MG63 (cell line): ENCODE data around the gene PUSL1. TPM values are rescaled to one million over a fixed set of nuclear protein-coding genes. Genes with fewer than 3 reads are reported as not detected.

Source experiments
- DNase-seq: peaks from one replicate; pipeline ENCODE4 v3.0.0-alpha.2; 2020
- H3K27me3 ChIP-seq: fragments of 250-450 bp; sonication (Bioruptor Pico); 2 replicates; pipeline ENCODE4 v1.5.1; 2020; ENCODE audit warnings: mild to moderate bottlenecking, moderate library complexity
- H3K36me3 ChIP-seq: fragments of 250-450 bp; sonication (Bioruptor Pico); 2 replicates; pipeline ENCODE4 v1.5.1; 2020; ENCODE audit warnings: mild to moderate bottlenecking, moderate library complexity
- H3K4me3 ChIP-seq: fragments of 250-450 bp; sonication (Bioruptor Pico); 2 replicates; pipeline ENCODE4 v1.5.1; 2020; ENCODE audit warnings: mild to moderate bottlenecking, moderate library complexity
- H3K9me3 ChIP-seq: fragments of 250-450 bp; sonication (Bioruptor Pico); 2 replicates; pipeline ENCODE4 v1.5.1; 2020; ENCODE audit warnings: mild to moderate bottlenecking, moderate library complexity
- total RNA-seq: library from RNA; depleted of rRNA; stranded (reverse); fragments of >200 nt; shearing (Covaris generic); gene quantifications from 2 replicates; pipeline ENCODE4 v1.2.3, GENCODE V29; 2014; ENCODE audit warnings: low replicate concordance

The PUSL1 gene
- total RNA-seq, 1 experiment from 2014 or later, result 46.7 TPM

DNA sequence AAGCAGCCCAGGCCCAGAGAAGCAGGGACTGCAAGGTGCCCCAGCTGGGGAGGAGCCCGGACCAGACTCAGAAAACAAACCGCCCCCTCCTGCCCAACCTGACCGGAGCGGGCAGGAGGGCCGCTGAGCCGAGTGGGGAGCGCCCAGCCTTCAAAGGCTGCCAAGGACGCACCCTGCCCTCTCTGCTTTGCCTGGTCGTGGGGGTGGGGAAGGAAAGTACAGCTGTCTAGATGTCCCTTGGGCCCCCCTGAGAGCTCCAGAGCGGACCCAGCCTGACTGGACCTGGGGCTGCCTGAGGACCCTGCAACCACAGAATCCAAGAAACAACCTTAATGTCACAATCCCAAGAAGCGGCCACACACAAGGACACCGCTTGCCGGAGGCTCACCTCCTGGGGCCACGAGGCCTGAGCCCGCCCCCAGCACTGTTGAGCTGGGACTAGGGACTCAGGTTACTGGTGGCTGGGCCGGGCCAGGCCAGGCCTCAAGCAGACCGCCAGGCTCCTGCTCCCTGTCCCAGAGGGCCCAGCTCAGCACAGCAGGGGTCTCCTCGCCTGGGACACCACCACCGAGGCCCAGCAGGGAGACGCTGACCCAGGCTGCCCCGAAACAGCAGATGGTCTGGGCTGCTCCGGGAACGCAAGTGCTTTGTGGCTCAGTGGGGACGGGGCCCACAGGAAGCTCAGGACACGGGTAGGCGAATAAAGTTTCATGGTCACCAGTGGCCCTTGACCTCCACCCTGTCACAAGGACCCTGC is 39.4 kb downstream of the PUSL1 start:
- peak; percentile 61 for DNase-seq
- Histone ChIP-seq H3K9me3 (no peaks in the 10 kb centered on the region), H3K27me3 (no peaks in the 10 kb centered on the region), H3K36me3 (peaks cover 30% of the 10 kb centered on the region), H3K4me3 (peak overlapping the region; percentile 66)

DNA sequence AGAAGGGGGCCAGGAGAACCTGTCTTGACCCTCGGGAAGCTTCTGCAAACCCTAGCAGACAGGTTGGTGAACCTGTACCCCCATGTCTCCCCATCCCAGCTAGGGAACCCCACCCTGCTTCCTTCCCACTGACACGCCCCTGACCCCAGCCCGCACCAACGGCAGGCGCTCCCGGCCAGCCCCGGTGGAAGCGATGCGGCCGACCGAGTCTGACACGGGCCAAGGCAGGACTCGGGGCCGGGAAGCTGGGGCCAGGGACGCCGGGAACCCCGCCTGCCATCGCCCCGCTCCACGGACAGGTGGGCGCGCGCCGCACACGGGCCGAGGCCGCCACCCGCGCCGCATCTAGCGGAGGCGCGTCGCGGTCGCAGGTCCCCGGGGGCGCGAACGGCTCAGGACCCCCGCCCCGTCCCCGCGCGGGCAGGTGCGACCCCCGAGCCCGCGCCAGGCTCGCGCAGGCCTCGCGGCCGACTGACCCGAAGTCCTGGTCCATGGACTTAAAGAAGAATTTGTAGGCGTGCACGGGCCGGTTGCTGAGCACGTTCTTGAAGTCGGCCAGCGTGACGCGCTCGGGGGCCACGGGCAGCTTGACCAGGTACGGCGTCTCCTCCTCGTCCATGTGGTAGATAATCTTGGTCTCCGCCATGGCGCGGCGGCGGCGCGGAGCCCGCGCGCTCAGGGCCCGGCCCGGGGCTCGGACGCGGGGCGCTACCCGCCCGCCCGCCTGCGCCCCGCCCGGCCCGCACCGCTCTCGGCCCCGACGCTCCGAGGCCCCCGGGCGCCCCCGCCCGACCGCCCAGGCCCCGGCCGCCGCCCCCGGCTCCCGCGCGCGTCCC is 40.2 kb downstream of the PUSL1 start:
- H3K4me3 ChIP-seq, result peak overlapping the region; percentile 66
- no peaks in the 10 kb centered on the region for H3K9me3 ChIP-seq
- no peaks in the 10 kb centered on the region for H3K27me3 ChIP-seq
- DNase-seq, result no peak
- H3K36me3 ChIP-seq, result peaks cover 37% of the 10 kb centered on the region

DNA sequence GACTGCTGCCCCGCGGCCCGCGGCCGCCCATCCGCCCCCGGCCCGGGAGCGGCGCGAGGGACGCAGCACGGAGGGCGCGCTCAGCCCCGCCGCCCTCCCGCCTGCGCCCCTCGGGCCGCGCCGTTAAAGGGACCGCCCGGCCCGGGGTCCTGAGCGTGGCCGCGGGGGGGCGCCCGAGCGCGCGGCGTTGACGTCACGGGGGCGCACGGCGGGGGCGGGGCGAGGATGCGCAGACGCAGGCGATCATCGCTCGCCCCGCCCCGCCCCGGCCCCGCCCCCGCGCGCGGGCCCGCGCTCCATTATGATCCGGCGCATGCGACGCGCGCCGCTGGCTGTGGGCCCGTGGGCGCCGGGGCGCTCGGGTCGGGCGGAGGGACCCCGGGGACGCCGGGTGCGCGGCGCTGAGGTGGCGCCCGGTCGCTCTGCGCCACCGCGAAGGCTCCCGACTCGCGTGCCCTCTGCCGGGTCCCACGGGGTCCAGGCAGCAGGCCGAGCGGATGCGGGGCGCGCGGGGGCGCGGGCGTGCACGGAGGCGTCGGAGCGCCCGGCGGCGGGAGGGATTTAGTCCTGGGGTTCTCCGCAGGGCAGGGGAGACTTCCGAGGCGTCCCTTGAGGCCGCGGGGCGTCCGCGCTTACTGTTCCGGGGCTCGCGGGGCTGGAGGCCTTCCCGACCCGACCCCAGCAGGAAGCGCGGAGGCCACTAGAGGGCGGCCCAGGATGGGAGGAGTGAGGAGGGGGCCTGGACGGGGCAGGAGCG is 41.0 kb downstream of the PUSL1 start, which contains the start of gene DVL1:
DVL1 (minus strand) TSS at position 163 of the 757 bp plus-strand sequence. CDS start 353 bp downstream, outside the sequence.
- Histone ChIP-seq H3K36me3 (peaks cover 43% of the 10 kb centered on the region), H3K27me3 (no peaks in the 10 kb centered on the region), H3K4me3 (peak within 1 kb of the TSS; percentile 66), H3K9me3 (no peaks in the 10 kb centered on the region)
- peak; percentile 74 for DNase-seq

DNA sequence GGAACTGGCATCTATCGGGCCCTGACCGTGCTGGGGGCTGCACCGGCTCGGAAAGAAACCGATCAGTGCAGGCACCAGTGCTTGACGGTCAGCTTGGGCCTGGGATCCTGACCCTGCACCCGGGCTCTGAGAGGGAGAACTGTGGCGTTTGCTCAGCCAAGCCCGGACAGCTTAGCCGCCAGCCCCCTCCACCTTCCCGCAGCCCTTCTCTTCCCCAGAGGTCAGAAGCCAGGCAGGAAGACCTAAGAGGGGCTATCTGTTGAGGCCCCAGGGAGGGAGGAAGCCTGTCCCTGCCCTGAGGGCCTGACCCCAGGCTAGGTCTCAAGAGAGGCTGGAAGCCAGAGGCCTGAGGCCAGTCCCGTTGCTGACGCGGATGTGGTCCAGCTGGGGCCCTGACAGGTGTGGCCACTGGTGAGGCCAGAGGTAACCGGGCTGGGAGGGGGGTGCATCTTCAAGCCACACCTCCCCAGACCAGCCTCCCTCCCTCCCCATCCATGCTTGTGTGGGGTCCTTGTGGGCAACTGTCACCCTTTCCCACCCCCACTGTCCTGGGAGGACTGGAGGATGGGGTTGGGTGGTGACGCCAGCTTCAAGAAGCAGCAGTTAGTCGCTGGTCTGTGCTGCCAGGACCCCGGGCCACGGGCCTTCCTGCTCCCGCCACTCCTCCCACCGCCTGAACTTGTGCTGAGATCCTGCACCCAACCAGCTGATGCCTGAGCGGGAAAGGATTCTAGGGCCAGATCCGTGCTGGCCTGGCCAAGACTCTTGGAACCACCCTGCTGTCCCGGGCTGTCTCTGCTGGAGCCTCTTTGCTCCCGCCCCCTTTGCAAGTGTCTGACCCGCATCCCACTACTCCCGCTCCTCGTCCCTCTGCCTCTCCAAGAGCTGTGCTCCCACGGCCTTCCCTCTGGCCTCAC is 43.4 kb downstream of the PUSL1 start:
- peak; percentile 76 for DNase-seq

DNA sequence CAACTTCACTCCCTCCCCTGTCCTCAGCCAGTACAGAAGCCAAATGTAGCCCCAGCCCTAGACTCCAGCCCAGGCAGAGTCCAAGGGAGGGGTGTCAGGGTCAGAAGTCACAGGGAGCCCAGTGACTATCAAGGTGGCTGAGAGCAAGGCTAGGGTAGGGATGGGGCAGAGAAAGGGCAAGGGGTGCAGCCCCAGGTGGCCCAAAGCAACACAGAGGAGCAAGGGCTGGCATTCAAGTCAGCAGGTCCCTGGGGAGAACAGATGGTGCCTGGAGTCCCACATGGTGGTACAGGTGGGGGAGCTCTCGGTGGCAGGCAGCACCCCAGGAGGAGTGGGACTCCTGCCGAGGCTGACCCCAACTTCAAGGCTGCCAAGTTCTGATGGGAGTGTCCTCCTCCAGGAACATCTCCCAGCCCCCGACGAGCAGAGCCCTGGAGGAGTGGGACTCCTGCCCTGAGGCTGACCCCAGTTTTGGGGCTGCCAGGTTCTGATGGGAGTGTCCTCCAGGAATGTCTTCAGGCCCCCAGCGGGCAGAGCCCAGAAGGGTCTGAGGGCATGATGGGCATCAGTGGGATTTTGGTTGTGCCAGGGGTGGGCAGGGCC is 44.5 kb downstream of the PUSL1 start:
- Histone ChIP-seq H3K4me3 (no peak overlapping the region), H3K27me3 (no peaks in the 10 kb centered on the region), H3K36me3 (peaks cover 35% of the 10 kb centered on the region), H3K9me3 (no peaks in the 10 kb centered on the region)
- no peak for DNase-seq

More for the DNA sequence above, 43.4 kb downstream of the PUSL1 start:
- Histone ChIP-seq H3K9me3 (no peaks in the 10 kb centered on the region), H3K36me3 (peaks cover 32% of the 10 kb centered on the region), H3K27me3 (no peaks in the 10 kb centered on the region), H3K4me3 (peak overlapping the region; percentile 10)

DNA sequence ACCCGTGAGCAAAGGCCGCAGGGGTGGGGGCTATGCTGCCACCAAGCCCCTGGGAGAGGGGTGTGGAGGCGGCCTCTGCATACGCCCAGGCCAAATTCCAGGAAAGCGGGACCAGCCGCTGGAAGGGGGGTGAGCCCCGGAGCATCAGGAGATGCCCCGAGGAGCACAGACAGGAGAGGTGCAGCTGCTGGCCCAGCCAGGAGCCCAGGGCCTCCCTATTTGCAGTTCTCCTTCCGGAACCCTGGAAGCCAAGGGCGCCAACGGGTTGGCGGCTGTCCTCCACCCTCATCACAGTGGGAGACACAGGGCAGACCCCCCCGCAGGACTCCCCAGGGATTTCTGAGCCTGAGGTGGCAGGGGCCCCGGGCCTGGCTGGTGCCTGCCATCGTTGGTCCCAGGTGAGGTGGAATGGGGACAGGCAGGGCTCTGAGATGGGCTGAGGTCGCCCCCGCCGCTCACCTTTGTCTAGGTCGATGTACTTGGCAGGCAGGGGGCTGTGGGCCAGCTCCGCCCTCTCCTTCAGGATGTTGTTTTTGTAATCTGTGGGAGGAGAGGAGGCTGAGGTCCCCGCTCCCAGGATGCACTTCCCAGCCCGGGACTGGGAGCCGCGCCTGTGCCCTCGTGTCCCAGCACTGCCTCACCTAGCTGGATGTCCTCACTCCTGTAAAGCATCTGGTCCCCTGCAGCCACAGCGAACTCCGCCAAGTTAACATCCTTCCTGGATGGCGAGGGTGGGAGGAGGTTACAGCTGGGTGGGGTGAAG is 45.2 kb downstream of the PUSL1 start:
- H3K27me3 ChIP-seq, result no peaks in the 10 kb centered on the region
- H3K36me3 ChIP-seq, result peaks cover 32% of the 10 kb centered on the region
- no peak overlapping the region for H3K4me3 ChIP-seq
- no peaks in the 10 kb centered on the region for H3K9me3 ChIP-seq
- no peak for DNase-seq

DNA sequence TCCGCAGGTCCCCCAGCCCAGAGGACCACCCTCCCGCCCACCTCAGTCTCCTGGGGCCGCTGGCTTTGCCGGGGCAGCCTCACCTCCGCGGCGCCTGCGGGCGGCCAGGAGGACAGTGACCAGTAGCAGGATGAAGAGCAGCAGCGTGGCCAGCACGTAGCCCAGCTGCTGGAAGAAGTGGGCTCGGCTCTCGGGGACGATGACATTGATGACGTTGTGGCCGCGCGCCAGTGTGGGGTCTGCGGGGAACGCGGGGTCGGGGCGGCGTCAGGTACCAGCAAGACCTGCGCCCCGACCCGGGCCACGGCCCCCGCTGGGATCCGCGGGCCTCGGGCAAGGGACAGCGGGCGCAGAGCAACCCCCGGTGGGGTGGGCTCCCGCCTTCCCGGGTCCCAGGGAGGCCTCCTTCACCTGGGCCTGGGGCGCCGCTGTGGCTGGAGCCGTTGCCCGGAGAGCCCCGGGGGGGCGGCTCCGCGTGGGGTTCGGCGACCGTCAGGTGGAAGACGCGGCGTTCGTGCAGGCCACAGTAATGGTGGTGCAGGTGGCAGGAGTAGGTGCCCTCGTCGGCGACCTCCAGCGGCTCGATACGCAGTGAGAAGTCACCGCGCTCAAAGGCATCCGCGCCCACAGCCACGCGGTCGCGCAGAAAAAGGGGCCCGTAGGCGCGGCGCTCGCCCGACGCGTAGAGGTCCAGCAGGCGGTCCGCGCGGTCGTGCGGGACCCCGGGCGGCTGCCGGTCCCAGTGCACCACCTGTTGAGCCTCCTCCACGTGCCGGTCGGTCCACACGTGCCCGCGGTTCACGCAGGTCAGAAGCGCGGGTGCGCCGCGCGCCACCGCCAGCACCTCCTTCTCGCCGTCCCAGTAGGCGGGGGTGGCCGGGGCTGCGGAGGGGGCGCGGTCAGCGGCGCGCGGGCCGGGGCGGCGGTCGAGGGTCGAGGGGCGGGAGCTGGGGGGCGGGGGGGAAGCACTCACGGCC is 46.2 kb downstream of the PUSL1 start:
- DNase-seq, result no peak
- peaks cover 32% of the 10 kb centered on the region for H3K36me3 ChIP-seq

DNA sequence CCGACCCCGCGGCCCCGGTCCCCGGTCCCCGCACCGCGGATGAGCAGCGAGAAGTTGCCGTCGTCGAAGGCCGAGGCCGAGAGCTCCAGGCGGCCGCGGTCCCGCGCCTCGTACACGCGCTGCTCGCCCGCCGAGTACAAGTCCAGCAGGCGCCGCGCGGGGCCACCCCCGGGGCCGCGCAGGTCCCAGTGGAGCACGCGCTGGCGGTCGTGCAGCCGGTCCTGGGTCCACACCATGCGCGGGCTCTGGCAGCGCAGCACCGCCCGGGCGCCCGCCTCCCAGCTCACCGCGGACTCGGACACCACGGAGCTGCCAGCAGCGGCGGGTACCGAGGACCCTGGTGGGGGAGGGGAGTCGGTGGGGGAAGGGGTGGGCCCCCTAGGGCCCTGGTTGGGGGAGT is 47.0 kb downstream of the PUSL1 start:
- H3K27me3 ChIP-seq, result no peaks in the 10 kb centered on the region
- no peaks in the 10 kb centered on the region for H3K9me3 ChIP-seq
- DNase-seq, result peak; percentile 58
- peaks cover 32% of the 10 kb centered on the region for H3K36me3 ChIP-seq
- H3K4me3 ChIP-seq, result peak overlapping the region; percentile 24; the same call in 1 of the 2 replicates

More for the DNA sequence above, 46.2 kb downstream of the PUSL1 start:
- H3K27me3 ChIP-seq, result no peaks in the 10 kb centered on the region
- H3K9me3 ChIP-seq, result no peaks in the 10 kb centered on the region
- no peak overlapping the region for H3K4me3 ChIP-seq

DNA sequence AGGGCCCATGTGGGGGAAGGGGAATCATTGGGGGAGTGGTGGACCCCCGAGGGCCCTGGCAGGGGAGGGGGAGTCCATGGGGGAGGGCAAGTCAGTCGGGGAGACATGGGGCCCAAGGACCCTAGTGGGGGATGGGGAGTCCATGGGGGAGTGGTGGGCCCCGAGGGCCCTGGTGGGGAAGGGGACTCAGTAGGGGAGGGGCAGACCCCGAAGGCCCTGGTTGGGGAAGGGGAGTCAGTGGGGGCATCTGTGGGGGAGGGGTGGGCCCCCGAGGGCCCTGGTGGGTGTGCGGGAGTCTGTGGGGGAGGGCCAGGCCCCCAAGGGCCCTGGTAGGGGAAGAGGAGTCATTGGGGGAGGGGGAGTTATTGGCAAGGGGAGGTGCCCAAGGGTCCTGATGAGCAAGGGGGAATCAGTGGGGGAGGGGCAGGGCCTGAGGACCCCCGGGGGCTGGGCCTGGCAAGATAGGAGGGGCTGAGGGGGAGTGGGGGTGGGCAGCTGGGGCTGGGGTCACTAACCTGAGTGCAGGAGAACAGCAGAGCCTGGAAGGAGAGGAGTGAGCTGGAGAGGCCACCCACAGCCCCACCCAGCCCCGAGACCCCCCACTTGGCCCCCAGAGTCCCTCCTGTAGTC is 47.9 kb downstream of the PUSL1 start:
- H3K4me3 ChIP-seq, result peak overlapping the region; percentile 91
- no peaks in the 10 kb centered on the region for H3K9me3 ChIP-seq
- peaks cover 32% of the 10 kb centered on the region for H3K36me3 ChIP-seq
- no peak for DNase-seq
- no peaks in the 10 kb centered on the region for H3K27me3 ChIP-seq

DNA sequence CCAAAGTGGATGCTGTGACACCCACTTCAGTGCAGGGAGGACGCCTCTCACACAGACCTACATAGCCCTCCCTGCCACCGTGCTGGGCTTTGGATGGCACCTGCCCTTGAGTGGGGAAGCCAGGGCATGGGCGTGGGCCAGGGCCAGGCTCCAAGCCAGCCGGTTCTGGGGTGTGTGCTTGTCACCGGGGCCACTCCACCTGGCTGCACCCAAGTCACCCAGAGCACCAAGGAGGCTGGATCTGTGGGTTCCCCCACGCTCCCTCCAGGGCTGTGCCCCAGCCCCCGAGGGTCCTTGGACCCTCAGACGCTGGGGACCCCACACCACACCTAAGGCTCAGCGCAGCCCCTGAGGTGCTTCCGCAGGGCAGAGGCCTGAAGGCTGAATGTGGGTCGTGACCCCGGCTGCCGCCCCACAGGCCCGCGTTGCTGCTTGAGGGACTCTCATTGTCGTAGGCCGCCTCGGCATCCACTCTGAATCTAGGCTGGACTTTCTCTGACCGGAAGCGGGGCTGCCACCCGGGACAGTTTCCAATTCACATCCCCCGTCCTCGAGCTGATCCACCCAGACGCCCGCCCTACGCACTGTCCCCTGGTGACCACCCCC is 48.5 kb downstream of the PUSL1 start:
- DNase-seq, result peak; percentile 50

DNA sequence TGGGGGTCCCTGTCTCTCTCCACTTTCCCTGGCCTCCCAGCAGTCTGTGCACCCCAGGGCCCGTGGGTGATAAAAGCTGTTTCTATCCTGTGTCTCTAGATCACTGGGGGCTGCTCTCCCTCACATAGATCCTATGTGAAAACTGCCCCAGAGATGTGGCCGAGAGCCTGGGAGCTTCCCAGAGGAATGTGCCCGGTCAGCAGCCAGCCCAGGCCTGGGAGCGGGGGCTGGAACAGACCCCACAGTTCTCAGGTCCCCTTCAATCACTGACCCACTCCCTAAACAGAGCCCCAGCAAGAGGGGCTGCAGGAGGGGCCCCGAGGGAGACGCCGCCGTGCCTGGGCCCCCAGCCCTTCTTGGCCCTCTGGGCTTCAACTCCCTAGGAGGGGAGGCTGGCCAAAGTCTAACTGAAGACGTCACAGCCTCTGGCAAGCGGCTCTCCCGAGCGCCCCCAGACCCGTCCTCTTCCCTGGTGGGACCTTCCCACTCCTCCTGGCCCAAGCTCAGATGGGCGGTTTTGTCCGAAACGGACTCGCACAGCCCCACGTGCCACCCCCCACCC is 49.6 kb downstream of the PUSL1 start:
- H3K36me3 ChIP-seq, result peaks cover 21% of the 10 kb centered on the region
- H3K9me3 ChIP-seq, result no peaks in the 10 kb centered on the region
- H3K27me3 ChIP-seq, result no peaks in the 10 kb centered on the region
- DNase-seq, result no peak
- peak overlapping the region; percentile 91 for H3K4me3 ChIP-seq

More for the DNA sequence above, 48.5 kb downstream of the PUSL1 start:
- Histone ChIP-seq H3K27me3 (no peaks in the 10 kb centered on the region), H3K36me3 (peaks cover 30% of the 10 kb centered on the region), H3K4me3 (peak overlapping the region; percentile 91), H3K9me3 (no peaks in the 10 kb centered on the region)

DNA sequence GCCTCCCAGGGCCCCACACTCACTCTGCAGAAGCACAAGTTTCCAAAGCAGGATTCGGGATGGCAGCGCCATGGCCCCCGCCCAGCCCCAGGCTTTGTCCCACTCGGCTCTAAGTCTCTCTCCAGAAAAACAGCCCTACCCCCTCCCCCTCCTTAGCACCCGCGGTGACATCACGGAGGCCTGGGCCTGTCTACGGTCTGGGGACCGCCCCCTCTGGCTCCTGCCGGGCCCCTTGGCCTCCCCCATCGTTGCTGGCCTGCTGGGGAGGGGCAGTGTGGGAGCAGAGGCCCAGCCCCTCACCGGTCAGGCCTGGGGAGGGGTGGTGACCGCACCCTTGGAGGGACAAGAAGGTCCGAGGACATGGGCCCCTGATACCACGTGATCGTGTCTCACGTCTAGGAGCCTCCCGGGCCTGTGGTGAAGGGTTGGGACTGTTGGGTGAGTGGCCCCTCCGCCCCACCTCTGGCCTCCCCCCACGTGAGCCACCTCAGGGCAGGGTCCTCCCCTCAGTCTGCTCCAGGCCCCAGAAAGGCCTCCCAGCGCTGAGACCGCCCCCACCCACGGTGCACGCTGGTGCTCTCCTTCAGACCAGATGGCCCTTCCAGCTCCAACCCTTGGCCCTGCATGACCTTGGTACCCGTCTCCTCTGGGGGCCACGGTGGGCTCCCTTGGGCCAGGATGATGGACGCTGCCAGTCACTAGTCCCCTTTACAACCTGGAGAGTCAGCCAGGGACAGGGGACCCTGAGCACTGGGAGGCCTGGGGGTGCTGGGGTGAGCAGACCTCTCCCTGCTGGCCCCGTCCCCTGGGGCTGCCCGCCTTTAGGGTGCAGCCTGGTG is 50.3 kb downstream of the PUSL1 start, which contains the start of gene MXRA8:
MXRA8 (minus strand) TSS at position 123 of the 839 bp plus-strand sequence; CDS start at position 72, 51 bp downstream.
- peak within 1 kb of the TSS; percentile 91 for H3K4me3 ChIP-seq
- peak; percentile 99 for DNase-seq
- peaks cover 14% of the 10 kb centered on the region for H3K36me3 ChIP-seq
- no peaks in the 10 kb centered on the region for H3K9me3 ChIP-seq
- no peaks in the 10 kb centered on the region for H3K27me3 ChIP-seq
